ENCODE results near the gene MS4A4A. TPM values are rescaled to one million over a fixed set of nuclear protein-coding genes. Genes with fewer than 3 reads are reported as not detected.
A peak's percentile ranks its signal among the peaks of the same experiment; 100 is the strongest.

The MS4A4A gene
- total and polyA plus RNA-seq, 3 donors from 2014 or later: 2.0 to 11.4 (median 11.0) TPM

DNA sequence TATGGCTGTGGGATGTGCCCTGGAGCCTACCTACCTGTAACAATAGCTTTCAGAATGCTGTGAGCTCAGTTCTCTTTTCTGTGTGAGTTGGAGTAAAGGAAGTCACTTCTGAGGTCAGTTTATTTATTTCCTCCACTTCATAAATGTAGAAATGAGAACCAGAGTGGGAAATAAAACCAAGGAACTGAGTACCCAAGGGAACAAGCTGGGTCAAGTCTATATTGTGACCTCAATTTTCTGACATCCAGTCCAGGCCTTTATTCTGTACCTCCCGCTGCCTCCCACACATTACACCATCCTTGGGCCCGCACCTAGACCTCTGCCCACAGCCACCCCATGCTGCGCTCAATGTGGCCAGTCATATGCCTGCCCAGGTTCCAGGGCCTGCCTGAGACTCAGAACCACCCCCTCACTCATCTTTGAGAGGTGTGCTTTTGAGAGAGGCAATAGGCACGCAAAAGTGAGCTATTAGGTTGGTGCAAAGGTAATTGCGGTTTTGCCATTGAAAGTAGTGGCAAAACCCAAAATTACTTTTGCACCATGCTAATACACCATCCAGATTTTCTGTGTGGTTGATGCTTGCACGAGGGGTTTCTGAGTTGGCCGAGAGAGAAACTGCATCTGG, 56.4 kb downstream of the MS4A4A start:
- H3K4me3 ChIP-seq: no peak overlapping the region
- intact Hi-C loops (cut with DNase I; ENCODE audit: low total_unique reads): no loop called here
- TF ChIP-seq CTCF (IDR thresholded peaks at IDR 0.05): no peak
- no peak for TF ChIP-seq POLR2A (IDR thresholded peaks at IDR 0.05)
- no peak for DNase-seq
- no peaks in the 10 kb centered on the region for H3K9me3 ChIP-seq
- 88 to 91% methylated on average over 6 to 7 of the region's 7 CpGs for WGBS, 2 donors
- no peaks in the 10 kb centered on the region for H3K36me3 ChIP-seq (ENCODE audit: low read depth, missing control alignments)
- no peaks in the 10 kb centered on the region for H3K27me3 ChIP-seq
- no peak overlapping the region for H3K27ac ChIP-seq
- H3K4me1 ChIP-seq: no peaks in the 10 kb centered on the region

- Histone ChIP-seq H3K27ac (no peak overlapping the region), H3K27me3 (no peaks in the 10 kb centered on the region), H3K4me1 (no peaks in the 10 kb centered on the region), H3K4me3 (no peak overlapping the region), H3K9me3 (no peaks in the 10 kb centered on the region), H3K36me3 (ENCODE audit: low read depth, missing control alignments) (no peaks in the 10 kb centered on the region)
- TF ChIP-seq CTCF (IDR thresholded peaks at IDR 0.05): no peak
- no peak for TF ChIP-seq POLR2A (IDR thresholded peaks at IDR 0.05)
- no peak for DNase-seq
- intact Hi-C loops (cut with DNase I; ENCODE audit: low total_unique reads): no loop called here
- 40 to 61% methylated on average over 2 of the region's 2 CpGs for WGBS, 2 donors
Observed at GRCh38 chr11:60338053-60338452, 57.6 kb downstream of the MS4A4A start.

DNA sequence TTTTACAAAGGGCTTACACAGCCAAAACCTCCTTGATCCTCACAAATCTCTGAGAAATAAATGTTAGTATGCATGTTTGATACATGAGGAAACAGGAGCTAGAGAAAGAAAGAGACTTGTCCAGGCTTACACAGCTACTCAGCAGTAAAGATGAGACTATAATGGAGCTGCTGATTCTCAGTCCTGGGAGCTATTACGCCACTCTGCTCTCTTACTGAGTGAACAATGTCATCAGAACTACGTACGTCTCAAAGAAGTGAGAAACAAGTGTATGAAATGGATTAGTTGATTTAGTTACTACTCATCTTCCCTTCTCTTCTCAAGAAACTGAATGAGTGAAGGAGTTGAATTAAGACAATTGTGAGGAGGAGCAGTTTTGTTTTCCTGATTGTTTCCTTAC, 58.9 kb downstream of the MS4A4A start:
- 58 to 74% methylated on average over 3 of the region's 3 CpGs for WGBS, 2 donors
- TF ChIP-seq CTCF (IDR thresholded peaks at IDR 0.05): no peak
- Histone ChIP-seq H3K4me3 (no peak overlapping the region), H3K27me3 (no peaks in the 10 kb centered on the region), H3K36me3 (ENCODE audit: low read depth, missing control alignments) (no peaks in the 10 kb centered on the region), H3K9me3 (no peaks in the 10 kb centered on the region), H3K27ac (no peak overlapping the region), H3K4me1 (no peaks in the 10 kb centered on the region)
- DNase-seq: no peak
- intact Hi-C loops (cut with DNase I; ENCODE audit: low total_unique reads): no loop called here

- Histone ChIP-seq H3K27ac (no peak overlapping the region), H3K4me1 (no peaks in the 10 kb centered on the region), H3K4me3 (no peak overlapping the region), H3K36me3 (ENCODE audit: low read depth, missing control alignments) (no peaks in the 10 kb centered on the region), H3K9me3 (no peaks in the 10 kb centered on the region), H3K27me3 (no peaks in the 10 kb centered on the region)
- intact Hi-C loops (cut with DNase I; ENCODE audit: low total_unique reads): no loop called here
- 58 to 60% methylated on average over 10 of the region's 10 CpGs for WGBS, 2 donors
- TF ChIP-seq POLR2A (IDR thresholded peaks at IDR 0.05) (no peak), CTCF (IDR thresholded peaks at IDR 0.05) (peak; percentile 34 to 76 (median 38))
- DNase-seq: peak; percentile 39
Observed at GRCh38 chr11:60343094-60343704, 62.7 kb downstream of the MS4A4A start.

DNA sequence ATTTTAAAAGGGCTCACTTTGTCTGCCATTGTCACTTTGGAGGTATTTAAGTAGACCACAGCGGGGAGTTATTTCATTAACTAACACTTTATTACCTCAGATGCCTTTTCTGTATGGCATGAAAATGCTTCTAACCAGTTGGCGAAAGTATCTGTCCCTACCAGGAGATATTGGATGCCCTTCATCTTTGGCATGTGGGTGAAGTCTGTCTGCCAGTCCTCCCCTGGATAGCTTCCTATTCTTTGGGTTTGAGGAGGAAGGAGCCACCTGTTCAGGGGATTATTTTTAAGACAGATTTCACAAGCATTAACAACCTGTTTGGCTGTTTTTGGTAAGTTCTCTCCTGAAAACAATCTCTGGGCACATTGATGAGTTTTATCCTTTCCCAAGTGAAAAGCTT, 63.7 kb downstream of the MS4A4A start:
- Histone ChIP-seq H3K9me3 (no peaks in the 10 kb centered on the region), H3K27me3 (no peaks in the 10 kb centered on the region), H3K36me3 (ENCODE audit: low read depth, missing control alignments) (no peaks in the 10 kb centered on the region), H3K27ac (no peak overlapping the region), H3K4me1 (no peaks in the 10 kb centered on the region), H3K4me3 (no peak overlapping the region)
- 90 to 100% methylated on average over 2 of the region's 2 CpGs for WGBS, 2 donors
- intact Hi-C loops (cut with DNase I; ENCODE audit: low total_unique reads): no loop called here
- no peak for DNase-seq
- no peak for TF ChIP-seq CTCF (IDR thresholded peaks at IDR 0.05)
- no peak for TF ChIP-seq POLR2A (IDR thresholded peaks at IDR 0.05)

Data from testis (tissue), 3 donors.